GM23338 (cell line): ENCODE results near the gene SHOC1. TPM values are rescaled to one million over a fixed set of nuclear protein-coding genes. Genes with fewer than 3 reads are reported as not detected.

Source experiments
- ATAC-seq: fragments of 200-7000 bp; cut with Tn5 transposase; 3 replicates; pipeline ENCODE4 v1.9.1; 2020
- DNase-seq: peaks from one replicate; pipeline ENCODE4 v3.0.0-alpha.2; 2015; ENCODE audit warnings: low spot score
- H2AFZ ChIP-seq: fragments of 200-600 bp; sonication (generic); 2 replicates; pipeline ENCODE4 v1.8.0; 2016; ENCODE audit warnings: antibody characterized with exemption, mild to moderate bottlenecking, moderate library complexity
- H3F3A ChIP-seq: fragments of 200-600 bp; sonication (generic); replicated peaks from 2 replicates; pipeline ENCODE4 v1.8.0; 2017; ENCODE audit warnings: antibody characterized with exemption, mixed run types, low read depth
- H3K27ac ChIP-seq: fragments of 200-600 bp; sonication (generic); 2 replicates; pipeline ENCODE4 v1.6.1; 2016; ENCODE audit warnings: low read depth
- H3K27me3 ChIP-seq: fragments of 200-600 bp; sonication (generic); 2 replicates; pipeline ENCODE4 v1.8.0; 2016; ENCODE audit warnings: mild to moderate bottlenecking, mixed run types, moderate library complexity; ENCODE audit not compliant: insufficient read depth
- H3K36me3 ChIP-seq: fragments of 200-600 bp; sonication (generic); 2 replicates; pipeline ENCODE4 v1.8.0; 2016; ENCODE audit warnings: mild to moderate bottlenecking; ENCODE audit not compliant: insufficient read depth
- H3K4me1 ChIP-seq: fragments of 200-600 bp; sonication (generic); 2 replicates; pipeline ENCODE4 v1.8.0; 2016; ENCODE audit warnings: mild to moderate bottlenecking, moderate library complexity; ENCODE audit not compliant: insufficient read depth
- H3K4me2 ChIP-seq: fragments of 200-600 bp; sonication (generic); 2 replicates; pipeline ENCODE4 v1.7.1; 2017; ENCODE audit warnings: mixed run types
- H3K4me3 ChIP-seq: fragments of 200-600 bp; sonication (generic); 2 replicates; pipeline ENCODE4 v1.6.1; 2016; ENCODE audit warnings: mixed run types
- H3K79me2 ChIP-seq: fragments of 200-600 bp; sonication (generic); replicated peaks from 2 replicates; pipeline ENCODE4 v1.8.0; 2017; ENCODE audit warnings: mild to moderate bottlenecking; ENCODE audit not compliant: insufficient read depth
- H3K9me2 ChIP-seq: fragments of 200-600 bp; sonication (generic); 2 replicates; pipeline ENCODE4 v1.8.0; 2017; ENCODE audit not compliant: insufficient read depth
- H4K20me1 ChIP-seq: fragments of 200-600 bp; sonication (generic); replicated peaks from 2 replicates; pipeline ENCODE4 v1.8.0; 2017; ENCODE audit warnings: mild to moderate bottlenecking; ENCODE audit not compliant: insufficient read depth
- H3K27ac Mint-ChIP-seq: 2 replicates; pipeline ENCODE4 v1.8.0; 2020; ENCODE audit warnings: inconsistent platforms, mild to moderate bottlenecking, moderate library complexity, mixed read lengths
- H3K27me3 Mint-ChIP-seq: 3 replicates; pipeline ENCODE4 v1.8.0; 2022; ENCODE audit warnings: low read depth, mild to moderate bottlenecking, moderate library complexity, mixed read lengths, inconsistent platforms; ENCODE audit not compliant: insufficient read depth, poor library complexity
- H3K36me3 Mint-ChIP-seq: 3 replicates; pipeline ENCODE4 v1.8.0; 2021; ENCODE audit warnings: low read depth, mild to moderate bottlenecking, inconsistent platforms, moderate library complexity, mixed read lengths
- H3K4me1 Mint-ChIP-seq: 3 replicates; pipeline ENCODE4 v1.8.0; 2020; ENCODE audit warnings: mild to moderate bottlenecking, inconsistent platforms, mixed read lengths
- H3K4me3 Mint-ChIP-seq: 3 replicates; pipeline ENCODE4 v1.8.0; 2021; ENCODE audit warnings: moderate library complexity, mild to moderate bottlenecking, inconsistent platforms, mixed read lengths
- H3K9me3 Mint-ChIP-seq: 3 replicates; pipeline ENCODE4 v1.8.0; 2020; ENCODE audit warnings: moderate library complexity, mild to moderate bottlenecking, inconsistent platforms, mixed read lengths
- CREB1 ChIP-seq: fragments of 250-450 bp; sonication (Bioruptor Pico); IDR thresholded peaks from 2 replicates; pipeline ENCODE4 v1.5.0; 2020; ENCODE audit warnings: low read depth, mild to moderate bottlenecking, moderate library complexity
- CTCF ChIP-seq, 2 experiments: fragments of 200-600 bp in 1 of 2; sonication (generic) in 1 of 2; conservative IDR thresholded peaks; 2 replicates each; pipeline versions ENCODE4 v1.5.1 to v1.6.1; 2016 to 2017; ENCODE audit warnings: antibody characterized with exemption in 2 of 2, low read depth in 2 of 2, mild to moderate bottlenecking in 2 of 2, moderate library complexity in 1 of 2
- ETS1 ChIP-seq: IDR thresholded peaks from 2 replicates; pipeline ENCODE4 v1.6.1; 2016; ENCODE audit warnings: antibody characterized with exemption
- EZH2 ChIP-seq: fragments of 200-600 bp; sonication (generic); IDR thresholded peaks from one replicate; pipeline ENCODE4 v1.8.0; 2017; ENCODE audit warnings: antibody characterized with exemption, mild to moderate bottlenecking, low read depth; ENCODE audit not compliant: unreplicated experiment
- EZH2phosphoT487 ChIP-seq: fragments of 200-600 bp; sonication (generic); IDR thresholded peaks from one replicate; pipeline ENCODE4 v1.8.1; 2018; ENCODE audit warnings: antibody characterized with exemption; ENCODE audit not compliant: unreplicated experiment
- JUNB ChIP-seq: IDR thresholded peaks from one replicate; pipeline ENCODE4 v1.6.1; 2016; ENCODE audit warnings: antibody characterized with exemption; ENCODE audit not compliant: unreplicated experiment
- NANOG ChIP-seq: IDR thresholded peaks from 2 replicates; pipeline ENCODE4 v1.6.1; 2016; ENCODE audit warnings: antibody characterized with exemption, borderline replicate concordance
- POLR2AphosphoS5 ChIP-seq: IDR thresholded peaks from 2 replicates; pipeline ENCODE4 v1.6.1; 2016; ENCODE audit warnings: antibody characterized with exemption, low read depth
- REST ChIP-seq: IDR thresholded peaks from one replicate; pipeline ENCODE4 v1.6.1; 2018; ENCODE audit warnings: antibody characterized with exemption; ENCODE audit not compliant: unreplicated experiment
- STAT1 ChIP-seq: IDR thresholded peaks from one replicate; pipeline ENCODE4 v1.6.1; 2016; ENCODE audit warnings: antibody characterized with exemption; ENCODE audit not compliant: unreplicated experiment
- ZNF114 ChIP-seq: fragments of 250-450 bp; sonication (Bioruptor Pico); IDR thresholded peaks from 2 replicates; pipeline ENCODE4 v1.5.0; 2020; ENCODE audit warnings: mild to moderate bottlenecking, moderate library complexity
- ZNF331 ChIP-seq: fragments of 250-450 bp; sonication (Bioruptor Pico); IDR thresholded peaks from 2 replicates; pipeline ENCODE4 v1.5.0; 2020; ENCODE audit warnings: low read depth, mild to moderate bottlenecking, moderate library complexity
- ZNF462 ChIP-seq: fragments of 250-450 bp; sonication (Bioruptor Pico); IDR thresholded peaks from 2 replicates; pipeline ENCODE4 v1.5.0; 2020; ENCODE audit warnings: mild to moderate bottlenecking, moderate library complexity
- polyA plus RNA-seq: library from polyadenylated mRNA; unstranded; fragments of >200 nt; fragmentation: Nextera tagmentation; extraction: Ambion mirVana; gene quantifications from 2 replicates; pipeline ENCODE4 v1.2.1, GENCODE V29; 2016
- total RNA-seq: library from RNA; depleted of rRNA; stranded (reverse); fragments of >200 nt; shearing (Covaris generic); gene quantifications from 2 replicates; pipeline ENCODE4 v1.2.3, GENCODE V29; 2014

Gene SHOC1
- total and polyA plus RNA-seq, 2 experiments from 2014 or later: 0.39 TPM; not detected in 1

- Histone ChIP-seq H3K4me3 (no peak overlapping the region), H3K27ac (no peak overlapping the region), H3K9me2 (no peaks in the 10 kb centered on the region), H3K4me1 (no peaks in the 10 kb centered on the region), H3F3A (no peaks in the 10 kb centered on the region), H3K79me2 (no peaks in the 10 kb centered on the region), H4K20me1 (no peaks in the 10 kb centered on the region), H3K36me3 (no peaks in the 10 kb centered on the region), H3K27me3 (no peaks in the 10 kb centered on the region), H2AFZ (no peak overlapping the region), H3K4me2 (no peak overlapping the region)
- no peak for TF ChIP-seq REST
- TF ChIP-seq NANOG: no peak
- no peak for TF ChIP-seq STAT1
- no peak for TF ChIP-seq EZH2
- no peak for TF ChIP-seq POLR2AphosphoS5
- TF ChIP-seq ZNF114 (CRISPR knock-in tag): no peak
- TF ChIP-seq JUNB: no peak
- TF ChIP-seq ZNF462: no peak
- TF ChIP-seq ZNF331: no peak
- no peak for TF ChIP-seq CREB1 (CRISPR knock-in tag)
- no peak for TF ChIP-seq ETS1
- no peak for TF ChIP-seq EZH2phosphoT487
- TF ChIP-seq CTCF (conservative IDR thresholded peaks at IDR 0.05; ENCODE audit: low read depth in 2 of 2): no peak
- Mint-ChIP-seq H3K27me3 (peaks cover 2% of the 10 kb centered on the region), H3K9me3 (peaks cover 15% of the 10 kb centered on the region), H3K4me1 (no peaks in the 10 kb centered on the region), H3K27ac (no peak overlapping the region), H3K36me3 (peaks cover 3% of the 10 kb centered on the region; the same call in 1 of the 3 replicates), H3K4me3 (no peak overlapping the region)
- DNase-seq: no peak
- no peak for ATAC-seq
Observed at GRCh38 chr9:111766066-111766465, 28.7 kb downstream of the SHOC1 start.
